OCI-LY7 (cell line): ENCODE measurements around the gene HSPA12A. TPM values are rescaled to one million over a fixed set of nuclear protein-coding genes. Genes with fewer than 3 reads are reported as not detected.

Experiments
- BruUV-seq: library from RNA; stranded (reverse); fragments of 400-500 nt; replicated peaks from 2 replicates; lab custom pipeline; 2021; lab: Mats Ljungman, UMichigan
- CTCF ChIA-PET: fragments of 300-600 bp; sonication (Branson Sonifier 250); formaldehyde crosslinking; loops from one replicate; lab custom pipeline; 2022; ENCODE audit warnings: antibody characterized with exemption; ENCODE audit not compliant: unreplicated experiment; lab: Charles Lee
- POLR2A ChIA-PET: fragments of 300-600 bp; sonication (Branson Sonifier 250); formaldehyde crosslinking; loops from one replicate; lab custom pipeline; 2022; ENCODE audit warnings: antibody characterized with exemption; lab: Charles Lee
- DNase-seq: peaks from one replicate; pipeline ENCODE4 v3.0.0-alpha.2; 2015; ENCODE audit warnings: low spot score
- H2AFZ ChIP-seq: fragments of 200-600 bp; sonication (generic), shearing (Covaris generic); 2 replicates; pipeline ENCODE4 v1.6.1; 2014; ENCODE audit warnings: mild to moderate bottlenecking, antibody characterized with exemption, low read length, moderate library complexity
- H3K27ac ChIP-seq: fragments of 200-600 bp; sonication (generic); 2 replicates; pipeline ENCODE4 v1.5.1; 2014; ENCODE audit warnings: mixed run types, low read depth, mild to moderate bottlenecking, moderate library complexity, low read length, inconsistent platforms; ENCODE audit not compliant: poor library complexity, severe bottlenecking
- H3K36me3 ChIP-seq: fragments of 200-600 bp; sonication (generic); 2 replicates; pipeline ENCODE4 v1.6.1; 2014; ENCODE audit warnings: mild to moderate bottlenecking, antibody characterized with exemption, low read length, moderate library complexity, mixed read lengths; ENCODE audit not compliant: insufficient read depth
- H3K4me1 ChIP-seq: fragments of 200-600 bp; sonication (generic); 2 replicates; pipeline ENCODE4 v1.5.1; 2014; ENCODE audit warnings: mild to moderate bottlenecking, low read length; ENCODE audit not compliant: insufficient read depth, poor library complexity, severe bottlenecking
- H3K4me2 ChIP-seq: fragments of 200-600 bp; sonication (generic); 2 replicates; pipeline ENCODE4 v1.6.1; 2014; ENCODE audit warnings: mild to moderate bottlenecking, low read length
- H3K4me3 ChIP-seq: fragments of 200-600 bp; sonication (generic); 2 replicates; pipeline ENCODE4 v1.5.1; 2014; ENCODE audit warnings: mild to moderate bottlenecking, low read depth, low read length; ENCODE audit not compliant: poor library complexity, severe bottlenecking
- H3K79me2 ChIP-seq: fragments of 200-600 bp; sonication (generic); 2 replicates; pipeline ENCODE4 v1.6.1; 2016; ENCODE audit warnings: low read depth, mild to moderate bottlenecking, low read length, moderate library complexity, mixed read lengths; ENCODE audit not compliant: insufficient read depth
- H3K9me2 ChIP-seq: fragments of 200-600 bp; sonication (generic); 2 replicates; pipeline ENCODE4 v1.6.1; 2016; ENCODE audit warnings: mild to moderate bottlenecking, low read length, mixed read lengths; ENCODE audit not compliant: insufficient read depth
- H3K9me3 ChIP-seq: fragments of 200-600 bp; sonication (generic); 2 replicates; pipeline ENCODE4 v1.6.1; 2014; ENCODE audit warnings: mild to moderate bottlenecking, mixed run types, low read length, mixed read lengths
- H4K20me1 ChIP-seq: fragments of 200-600 bp; sonication (generic); 2 replicates; pipeline ENCODE4 v1.6.1; 2014; ENCODE audit warnings: mild to moderate bottlenecking, antibody characterized with exemption, low read length, moderate library complexity, mixed read lengths; ENCODE audit not compliant: insufficient read depth
- CTCF ChIP-seq: fragments of 200-600 bp; sonication (generic); conservative IDR thresholded peaks from 2 replicates; pipeline ENCODE4 v1.5.1; 2014; ENCODE audit warnings: mild to moderate bottlenecking, antibody characterized with exemption, low read length, moderate library complexity, mixed read lengths
- EZH2phosphoT487 ChIP-seq: fragments of 200-600 bp; sonication (generic); IDR thresholded peaks from 2 replicates; pipeline ENCODE4 v1.6.1; 2018; ENCODE audit warnings: low read depth, borderline replicate concordance, mild to moderate bottlenecking, mixed run types, antibody characterized with exemption, low read length, moderate library complexity, mixed read lengths
- intact Hi-C: fragments of 100-400 bp; cut with micrococcal nuclease; formaldehyde crosslinking; loops from one replicate; pipeline ENCODE4 v1.10.0; 2022; ENCODE audit not compliant: unreplicated experiment
- total RNA-seq, 2 experiments: library from RNA; depleted of rRNA in 1 of 2; stranded (reverse); fragments of >200 nt in 1 of 2; shearing (Covaris generic) in 1 of 2; gene quantifications; 2 replicates each; pipeline ENCODE4 v1.2.3, GENCODE V29; 2014 to 2022

HSPA12A gene
- total RNA-seq, 2 experiments from 2014 or later, result 3.7 TPM; not detected in 1

- TF ChIP-seq CTCF, result no peak
- no peak for TF ChIP-seq EZH2phosphoT487
- Histone ChIP-seq H3K9me3 (no peaks in the 10 kb centered on the region), H4K20me1 (no peaks in the 10 kb centered on the region), H3K79me2 (no peaks in the 10 kb centered on the region), H3K36me3 (no peaks in the 10 kb centered on the region), H3K27ac (no peak overlapping the region), H3K4me2 (no peak overlapping the region), H3K4me3 (no peak overlapping the region), H3K9me2 (no peaks in the 10 kb centered on the region), H2AFZ (no peak overlapping the region), H3K4me1 (no peaks in the 10 kb centered on the region)
- no TSS peak for BruUV-seq
- ChIA-PET CTCF (no interaction called here), POLR2A (no interaction called here)
- no peak for DNase-seq
- intact Hi-C loops, result no loop called here
Measured at GRCh38 chr10:116696919-116697318, 45.4 kb downstream of the HSPA12A start.

- Histone ChIP-seq H3K79me2 (no peaks in the 10 kb centered on the region), H3K4me3 (no peak overlapping the region), H3K4me1 (no peaks in the 10 kb centered on the region), H3K36me3 (no peaks in the 10 kb centered on the region), H3K4me2 (no peak overlapping the region), H3K9me3 (no peaks in the 10 kb centered on the region), H3K9me2 (no peaks in the 10 kb centered on the region), H2AFZ (no peak overlapping the region), H3K27ac (no peak overlapping the region), H4K20me1 (no peaks in the 10 kb centered on the region)
- BruUV-seq, result no TSS peak
- no peak for DNase-seq
- intact Hi-C loops, result no loop called here
- no peak for TF ChIP-seq CTCF
- TF ChIP-seq EZH2phosphoT487, result no peak
- ChIA-PET CTCF (no interaction called here), POLR2A (no interaction called here)
Measured at GRCh38 chr10:116694927-116695268, 47.5 kb downstream of the HSPA12A start.

- Histone ChIP-seq H2AFZ (no peak overlapping the region), H3K4me3 (no peak overlapping the region), H3K9me2 (no peaks in the 10 kb centered on the region), H3K36me3 (no peaks in the 10 kb centered on the region), H3K4me2 (no peak overlapping the region), H3K27ac (no peak overlapping the region), H3K9me3 (no peaks in the 10 kb centered on the region), H4K20me1 (no peaks in the 10 kb centered on the region), H3K79me2 (no peaks in the 10 kb centered on the region), H3K4me1 (no peaks in the 10 kb centered on the region)
- ChIA-PET CTCF (no interaction called here), POLR2A (no interaction called here)
- TF ChIP-seq EZH2phosphoT487, result no peak
- DNase-seq, result no peak
- no TSS peak for BruUV-seq
- intact Hi-C loops, result no loop called here
Measured at GRCh38 chr10:116694243-116694926, 48.0 kb downstream of the HSPA12A start.
